ENCODE results near the gene SIDT1. TPM values are rescaled to one million over a fixed set of nuclear protein-coding genes. Genes with fewer than 3 reads are reported as not detected.

SIDT1 gene
- total and polyA plus RNA-seq, 12 donors, result 0.32 to 2.4 (median 0.77) TPM

GRCh38 chr3:113560831-113561623 is 28.7 kb downstream of the SIDT1 start:
- intact Hi-C loops (cut with DNase I), result no loop called here
- Histone ChIP-seq H3K27me3 (peaks cover 0 to 13% (median 0%) of the 10 kb centered on the region in 7 donors), H3K36me3 (no peaks in the 10 kb centered on the region), H3K27ac (no peak overlapping the region), H3K9me3 (no peaks in the 10 kb centered on the region), H3K4me3 (no peak overlapping the region), H3K4me1 (peaks cover 0 to 8% (median 0%) of the 10 kb centered on the region in 9 donors)
- no peak for TF ChIP-seq CTCF (IDR thresholded peaks at IDR 0.05)
- ATAC-seq (no peak), DNase-seq (no peak)
- 88 to 91% methylated on average over 4 of the region's 4 CpGs for WGBS, 2 donors

- Histone ChIP-seq H3K27me3 (peaks cover 0 to 28% (median 0%) of the 10 kb centered on the region in 7 donors), H3K4me1 (peaks cover 0 to 7% (median 0%) of the 10 kb centered on the region in 9 donors), H3K9me3 (no peaks in the 10 kb centered on the region), H3K36me3 (no peaks in the 10 kb centered on the region), H3K27ac (no peak overlapping the region), H3K4me3 (no peak overlapping the region)
- no peak for TF ChIP-seq CTCF (IDR thresholded peaks at IDR 0.05)
- DNase-seq (no peak), ATAC-seq (no peak)
- intact Hi-C loops (cut with DNase I), result no loop called here
- WGBS, 2 donors, result 75 to 88% methylated on average over 1 of the region's 1 CpG
Measured at GRCh38 chr3:113565555-113565954, 33.2 kb downstream of the SIDT1 start.

DNA sequence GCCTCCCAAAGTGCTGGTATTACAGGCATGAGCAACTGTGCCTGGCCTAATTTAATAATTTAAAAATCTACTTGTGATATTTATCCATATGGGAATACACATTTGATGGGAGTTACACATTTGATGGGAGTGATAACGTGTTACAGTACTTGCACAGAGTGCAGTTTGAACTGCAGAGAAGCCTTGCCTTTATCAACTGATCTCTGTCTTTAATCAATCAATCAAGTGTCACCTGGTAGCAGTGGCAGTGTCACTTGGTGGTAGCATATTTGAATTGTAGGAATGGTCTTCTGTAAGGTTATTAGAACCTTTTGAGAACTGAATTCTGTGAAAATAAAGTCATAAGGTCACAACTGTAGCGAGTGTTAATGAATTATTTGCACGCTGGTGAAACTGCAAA is 37.8 kb downstream of the SIDT1 start:
- intact Hi-C loops (cut with DNase I), result loop anchor here in 3 of 10 donors (10.0 kb wide), 2 partner anchors 55 to 75 kb away; partner anchors contain the start of gene SPICE1 (in 1 of the 3)
- Histone ChIP-seq H3K36me3 (no peaks in the 10 kb centered on the region), H3K4me1 (no peaks in the 10 kb centered on the region), H3K9me3 (no peaks in the 10 kb centered on the region), H3K27me3 (peaks cover 0 to 30% (median 5%) of the 10 kb centered on the region in 7 donors), H3K4me3 (no peak overlapping the region), H3K27ac (no peak overlapping the region)
- ATAC-seq (no peak), DNase-seq (no peak)
- no peak for TF ChIP-seq CTCF (IDR thresholded peaks at IDR 0.05)
- WGBS, 2 donors, result 88 to 90% methylated on average over 3 of the region's 3 CpGs

- Histone ChIP-seq H3K9me3 (no peaks in the 10 kb centered on the region), H3K36me3 (no peaks in the 10 kb centered on the region), H3K4me3 (no peak overlapping the region), H3K27ac (no peak overlapping the region), H3K27me3 (peaks cover 0 to 30% (median 5%) of the 10 kb centered on the region in 7 donors), H3K4me1 (no peaks in the 10 kb centered on the region)
- TF ChIP-seq CTCF (IDR thresholded peaks at IDR 0.05), result no peak
- intact Hi-C loops (cut with DNase I), result loop anchor here in 3 of 10 donors (10.0 kb wide), 2 partner anchors 57 to 77 kb away; partner anchors contain the start of gene SPICE1 (in 1 of the 3)
- ATAC-seq, result no peak
- WGBS, 2 donors, result 55 to 73% methylated on average over 2 of the region's 2 CpGs
- DNase-seq, result no peak
Measured at GRCh38 chr3:113571360-113571759, 39.0 kb downstream of the SIDT1 start.

Measured in heart right ventricle (tissue), 16 donors.